HEK293 (cell line): Measurements from ENCODE around the gene LFNG.

Experiments used
- CTCF ChIA-PET: fragments of 350-600 bp; formaldehyde crosslinking; extraction: SDS; loops from one replicate; lab custom pipeline; 2021; ENCODE audit warnings: antibody characterized with exemption; lab: Yijun Ruan, JAX
- POLR2A ChIA-PET: fragments of 300-600 bp; formaldehyde crosslinking; extraction: SDS; loops from one replicate; lab custom pipeline; 2020; ENCODE audit warnings: antibody characterized with exemption, inconsistent platforms; lab: Yijun Ruan, JAX
- H3K27ac ChIP-seq: fragments of 200-500 bp; sonication (Bioruptor generic); 2 replicates; pipeline ENCODE4 v1.5.1; 2014; ENCODE audit warnings: low read depth, low read length, control low read depth, inconsistent platforms; ENCODE audit errors: extremely low read depth
- H3K36me3 ChIP-seq, 2 experiments: fragments of 200-500 bp in 1 of 2; sonication (Bioruptor generic) in 1 of 2; 1 replicate in 1 of 2; 2 replicates in 1 of 2; pipeline ENCODE4 v1.5.1; 2014 to 2017; ENCODE audit warnings: inconsistent platforms in 2 of 2, low read length in 2 of 2; ENCODE audit not compliant: control insufficient read depth in 2 of 2, insufficient read depth in 1 of 2
- H3K4me1 ChIP-seq: fragments of 200-500 bp; sonication (Bioruptor generic); 2 replicates; pipeline ENCODE4 v1.5.1; 2014; ENCODE audit warnings: mild to moderate bottlenecking, low read length, inconsistent platforms; ENCODE audit not compliant: control insufficient read depth, insufficient read depth
- H3K4me3 ChIP-seq: 2 replicates; pipeline ENCODE4 v1.5.1; 2011; ENCODE audit warnings: low read depth, mild to moderate bottlenecking, control low read depth, low read length, moderate library complexity
- H3K9me3 ChIP-seq: fragments of 200-500 bp; sonication (Bioruptor generic); 2 replicates; pipeline ENCODE4 v1.5.1; 2014; ENCODE audit warnings: low read depth, low read length, inconsistent platforms; ENCODE audit not compliant: control insufficient read depth, insufficient read depth
- EGR2 ChIP-seq: fragments of 450-650 bp; formaldehyde crosslinking; IDR thresholded peaks from 2 replicates; pipeline ENCODE4 v1.5.1; 2016; ENCODE audit warnings: low read depth, missing biosample characterization, missing genetic modification characterization
- GLIS1 ChIP-seq: fragments of 450-650 bp; formaldehyde crosslinking; IDR thresholded peaks from 2 replicates; pipeline ENCODE4 v1.5.1; 2016; ENCODE audit warnings: missing biosample characterization, missing genetic modification characterization
- KLF1 ChIP-seq: fragments of 450-650 bp; formaldehyde crosslinking; IDR thresholded peaks from 2 replicates; pipeline ENCODE4 v1.5.1; 2016; ENCODE audit warnings: missing biosample characterization, missing genetic modification characterization
- KLF7 ChIP-seq: fragments of 450-650 bp; formaldehyde crosslinking; IDR thresholded peaks from 2 replicates; pipeline ENCODE4 v1.5.1; 2016; ENCODE audit warnings: missing biosample characterization, missing genetic modification characterization, borderline replicate concordance
- PRDM1 ChIP-seq: fragments of 450-650 bp; formaldehyde crosslinking; IDR thresholded peaks from 2 replicates; pipeline ENCODE4; 2016; ENCODE audit warnings: missing biosample characterization, missing genetic modification characterization
- TCF7L2 ChIP-seq: IDR thresholded peaks from 2 replicates; pipeline ENCODE4 v1.6.1; 2011; ENCODE audit warnings: low read depth, mild to moderate bottlenecking, inconsistent platforms, low read length, moderate library complexity, borderline replicate concordance
- YY1 ChIP-seq: fragments of 450-650 bp; formaldehyde crosslinking; IDR thresholded peaks from 2 replicates; pipeline ENCODE4 v1.5.1; 2018; ENCODE audit warnings: missing biosample characterization, missing genetic modification characterization
- ZBTB8A ChIP-seq: fragments of 450-650 bp; formaldehyde crosslinking; IDR thresholded peaks from 2 replicates; pipeline ENCODE4 v1.5.1; 2016; ENCODE audit warnings: missing biosample characterization, missing genetic modification characterization
- ZNF155 ChIP-seq: fragments of 450-650 bp; formaldehyde crosslinking; IDR thresholded peaks from 2 replicates; pipeline ENCODE4 v1.5.1; 2016; ENCODE audit warnings: missing biosample characterization, missing genetic modification characterization
- ZNF223 ChIP-seq: fragments of 450-650 bp; formaldehyde crosslinking; IDR thresholded peaks from 2 replicates; pipeline ENCODE4 v1.5.1; 2016; ENCODE audit warnings: missing biosample characterization, missing genetic modification characterization
- ZNF335 ChIP-seq: fragments of 450-650 bp; formaldehyde crosslinking; conservative IDR thresholded peaks from 2 replicates; pipeline ENCODE4 v1.5.1; 2016; ENCODE audit warnings: missing biosample characterization, missing genetic modification characterization
- ZNF423 ChIP-seq: fragments of 450-650 bp; formaldehyde crosslinking; IDR thresholded peaks from 2 replicates; pipeline ENCODE4 v1.5.1; 2016; ENCODE audit warnings: missing biosample characterization, missing genetic modification characterization
- ZNF510 ChIP-seq: fragments of 450-650 bp; formaldehyde crosslinking; IDR thresholded peaks from 2 replicates; pipeline ENCODE4 v1.5.1; 2018; ENCODE audit warnings: mild to moderate bottlenecking, missing genetic modification characterization, missing biosample characterization; ENCODE audit not compliant: insufficient replicate concordance
- ZNF521 ChIP-seq: fragments of 450-650 bp; formaldehyde crosslinking; IDR thresholded peaks from 2 replicates; pipeline ENCODE4 v1.5.1; 2017; ENCODE audit warnings: missing biosample characterization, mild to moderate bottlenecking, missing genetic modification characterization
- ZNF529 ChIP-seq: fragments of 450-650 bp; formaldehyde crosslinking; IDR thresholded peaks from 2 replicates; pipeline ENCODE4 v1.5.1; 2017; ENCODE audit warnings: missing genetic modification characterization, missing biosample characterization; ENCODE audit not compliant: insufficient replicate concordance
- ZNF580 ChIP-seq: fragments of 450-650 bp; formaldehyde crosslinking; IDR thresholded peaks from 2 replicates; pipeline ENCODE4 v1.5.1; 2016; ENCODE audit warnings: missing biosample characterization, missing genetic modification characterization
- ZNF623 ChIP-seq: fragments of 450-650 bp; formaldehyde crosslinking; IDR thresholded peaks from 2 replicates; pipeline ENCODE4 v1.5.1; 2016; ENCODE audit warnings: missing biosample characterization, missing genetic modification characterization
- ZNF626 ChIP-seq: fragments of 450-650 bp; sonication (Bioruptor Pico); formaldehyde crosslinking; IDR thresholded peaks from 2 replicates; pipeline ENCODE4 v1.5.1; 2018; ENCODE audit warnings: missing biosample characterization, missing genetic modification characterization, inconsistent platforms
- ZNF645 ChIP-seq: fragments of 450-650 bp; formaldehyde crosslinking; IDR thresholded peaks from 2 replicates; pipeline ENCODE4; 2016; ENCODE audit warnings: missing biosample characterization, missing genetic modification characterization
- ZNF670 ChIP-seq: fragments of 450-650 bp; formaldehyde crosslinking; IDR thresholded peaks from 2 replicates; pipeline ENCODE4 v1.5.1; 2016; ENCODE audit warnings: missing biosample characterization, missing genetic modification characterization, low read depth
- ZSCAN4 ChIP-seq: fragments of 450-650 bp; formaldehyde crosslinking; IDR thresholded peaks from 2 replicates; pipeline ENCODE4 v1.5.1; 2017; ENCODE audit warnings: missing biosample characterization, missing genetic modification characterization
- ZSCAN5A ChIP-seq: fragments of 450-650 bp; formaldehyde crosslinking; IDR thresholded peaks from 2 replicates; pipeline ENCODE4 v1.5.1; 2016; ENCODE audit warnings: missing biosample characterization, missing genetic modification characterization
- ZXDB ChIP-seq: fragments of 450-650 bp; formaldehyde crosslinking; IDR thresholded peaks from 2 replicates; pipeline ENCODE4 v1.5.1; 2016; ENCODE audit warnings: missing biosample characterization, missing genetic modification characterization
- TF ChIP-seq, protein P1 (sequence below): fragments of 450-650 bp; formaldehyde crosslinking; IDR thresholded peaks from 2 replicates; pipeline ENCODE4 v1.5.1; 2016; ENCODE audit warnings: missing biosample characterization, missing genetic modification characterization

The LFNG gene

GRCh38 chr7:2507208-2507916, 12.2 kb upstream of the LFNG start:
- Histone ChIP-seq H3K4me3 (no peak overlapping the region), H3K27ac (no peak overlapping the region), H3K4me1 (no peaks in the 10 kb centered on the region; the same call in 1 of the 2 replicates), H3K9me3 (no peaks in the 10 kb centered on the region), H3K36me3 (no peaks in the 10 kb centered on the region)
- TF ChIP-seq TCF7L2 (no peak), ZNF623 (peak; percentile 97), ZXDB (tag by site-specific recombination) (no peak)
- POLR2A ChIA-PET, result interaction anchor here (0.5 kb wide), 1 partner anchor 1292 kb away, joined by 3 read pairs; no protein-coding TSS in a partner anchor
- CTCF ChIA-PET, result interaction anchor here (0.5 to 1.2 kb wide), 4 partner anchors 8 to 168 kb away, joined by 3 to 4 read pairs (median 3); no protein-coding TSS in a partner anchor

GRCh38 chr7:2507917-2508306, 11.7 kb upstream of the LFNG start:
- H3K27ac ChIP-seq, result no peak overlapping the region
- H3K36me3 ChIP-seq, result no peaks in the 10 kb centered on the region
- CTCF ChIA-PET, result interaction anchor here (0.5 to 1.2 kb wide), 4 partner anchors 9 to 168 kb away, joined by 3 to 4 read pairs (median 3); no protein-coding TSS in a partner anchor
- H3K9me3 ChIP-seq, result no peaks in the 10 kb centered on the region
- no peak overlapping the region for H3K4me3 ChIP-seq
- TF ChIP-seq ZNF423 (no peak), ZNF510 (no peak), ZNF670 (tag by site-specific recombination) (no peak), ZNF529 (no peak), ZBTB8A (tag by site-specific recombination) (no peak), ZNF155 (no peak), ZNF645 (tag by site-specific recombination) (no peak), ZNF521 (no peak)
- TF ChIP-seq, all 188 proteins: peak for 0
- POLR2A ChIA-PET, result interaction anchor here (0.5 kb wide), 1 partner anchor 1292 kb away, joined by 3 read pairs; no protein-coding TSS in a partner anchor
- H3K4me1 ChIP-seq, result no peaks in the 10 kb centered on the region; the same call in 1 of the 2 replicates

DNA sequence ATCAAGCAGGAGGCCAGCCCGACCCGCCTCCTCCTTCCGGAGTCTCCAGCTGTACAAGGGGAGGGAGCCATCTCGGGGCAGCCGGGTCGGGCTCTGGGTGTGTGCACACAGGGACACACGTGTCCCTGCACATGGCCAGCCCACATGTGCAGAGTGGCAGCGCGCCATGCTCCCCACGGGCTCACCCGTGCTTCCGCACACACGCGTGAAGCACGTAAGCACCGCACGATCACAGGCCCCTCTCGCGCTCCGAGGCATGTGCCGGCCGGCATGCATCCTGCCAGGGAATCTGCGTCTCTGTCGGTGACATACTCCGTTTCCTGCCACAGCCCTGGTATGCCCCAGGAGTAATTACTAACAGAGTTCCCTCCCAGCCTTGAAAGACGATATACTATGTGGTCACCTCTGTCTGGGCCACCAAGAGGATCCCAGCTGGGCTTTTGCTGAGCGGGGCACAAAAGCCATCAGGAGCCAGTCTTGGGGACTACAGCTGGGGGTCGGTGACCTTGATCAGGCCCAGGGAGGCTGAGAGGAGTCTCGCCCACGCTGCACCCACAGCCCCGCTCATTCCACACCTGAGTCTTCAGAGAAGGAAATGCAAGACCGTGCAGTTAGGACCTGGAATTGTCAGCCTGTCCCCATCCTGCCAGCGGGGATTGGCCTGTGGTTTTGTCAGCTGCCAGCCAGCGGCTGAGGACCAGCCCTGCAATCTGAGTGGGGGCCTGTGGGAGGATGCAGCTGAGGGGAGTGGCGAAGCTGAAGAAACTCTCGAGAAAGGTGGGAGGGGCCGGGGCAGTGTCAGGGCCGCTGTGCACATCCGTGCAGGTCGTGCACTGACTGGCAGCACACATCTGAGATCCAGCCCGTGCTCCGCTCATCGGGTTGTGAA, 11.0 kb upstream of the LFNG start:
- no peak overlapping the region for H3K4me3 ChIP-seq
- ChIA-PET CTCF (interaction anchor here (0.6 kb wide), 1 partner anchor 57 kb away, joined by 3 read pairs; no protein-coding TSS in a partner anchor), POLR2A (interaction anchor here (0.5 to 1.3 kb wide), 4 partner anchors 11 to 1293 kb away, joined by 3 read pairs; partner anchors contain the start of genes BRAT1 and LFNG)
- H3K9me3 ChIP-seq, result no peaks in the 10 kb centered on the region
- no peaks in the 10 kb centered on the region for H3K36me3 ChIP-seq
- no peaks in the 10 kb centered on the region; the same call in 1 of the 2 replicates for H3K4me1 ChIP-seq
- H3K27ac ChIP-seq, result 0 out of 2 replicates have a peak overlapping the region, but pooled peaks have one; percentile 16
- TF ChIP-seq ZNF510, result no peak
- no peak for TF ChIP-seq ZSCAN4 (tag by site-specific recombination)
- TF ChIP-seq ZNF580 (tag by site-specific recombination), result no peak
- peak; percentile 16; the same call in 1 of the 2 replicates for TF ChIP-seq ZNF335 (tag by site-specific recombination)
- TF ChIP-seq, protein P1, sequence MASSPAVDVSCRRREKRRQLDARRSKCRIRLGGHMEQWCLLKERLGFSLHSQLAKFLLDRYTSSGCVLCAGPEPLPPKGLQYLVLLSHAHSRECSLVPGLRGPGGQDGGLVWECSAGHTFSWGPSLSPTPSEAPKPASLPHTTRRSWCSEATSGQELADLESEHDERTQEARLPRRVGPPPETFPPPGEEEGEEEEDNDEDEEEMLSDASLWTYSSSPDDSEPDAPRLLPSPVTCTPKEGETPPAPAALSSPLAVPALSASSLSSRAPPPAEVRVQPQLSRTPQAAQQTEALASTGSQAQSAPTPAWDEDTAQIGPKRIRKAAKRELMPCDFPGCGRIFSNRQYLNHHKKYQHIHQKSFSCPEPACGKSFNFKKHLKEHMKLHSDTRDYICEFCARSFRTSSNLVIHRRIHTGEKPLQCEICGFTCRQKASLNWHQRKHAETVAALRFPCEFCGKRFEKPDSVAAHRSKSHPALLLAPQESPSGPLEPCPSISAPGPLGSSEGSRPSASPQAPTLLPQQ, result 0 out of 2 replicates have a peak, but pooled peaks have one; percentile 18
- peak; percentile 16; the same call in 1 of the 2 replicates for TF ChIP-seq GLIS1 (tag by site-specific recombination)
- TF ChIP-seq ZSCAN5A, result no peak
- TF ChIP-seq PRDM1, result no peak
- no peak for TF ChIP-seq YY1 (tag by site-specific recombination)
- TF ChIP-seq KLF1 (tag by site-specific recombination), result 0 out of 2 replicates have a peak, but pooled peaks have one; percentile 24
- peak; percentile 62 for TF ChIP-seq EGR2 (tag by site-specific recombination)
- TF ChIP-seq ZNF223 (tag by site-specific recombination), result no peak
- TF ChIP-seq ZNF626 (tag by site-specific recombination), result no peak
- no peak for TF ChIP-seq KLF7
